ENCODE data around the gene HENMT1.

DNA sequence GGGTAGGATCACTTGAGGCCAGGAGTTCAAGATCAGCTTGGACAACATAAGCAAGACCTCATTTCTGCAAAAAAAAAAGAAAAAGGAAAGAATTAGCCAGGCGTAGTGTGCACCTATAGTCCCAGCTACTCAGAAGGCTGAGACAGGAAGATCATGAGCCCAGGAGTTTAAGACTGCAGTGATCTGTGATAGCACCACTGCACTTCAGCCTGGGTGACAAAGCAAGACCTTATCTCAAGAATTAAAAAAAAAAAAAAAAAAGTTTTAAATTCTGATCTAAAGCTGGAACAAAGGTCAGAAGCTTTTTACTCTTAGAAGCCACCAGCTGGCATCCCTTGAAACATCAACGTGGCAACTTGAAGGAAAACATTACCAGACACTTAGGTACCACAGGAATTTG, 45.3 kb downstream of the HENMT1 start:
- TF ChIP-seq CTCF (IDR thresholded peaks at IDR 0.05), result no peak
- no peak for TF ChIP-seq POLR2A (IDR thresholded peaks at IDR 0.05)
